ENCODE data around the gene ATP6V1F.

GRCh38 chr7:128884561-128885369 is 22.1 kb downstream of the ATP6V1F start:
- TF ChIP-seq POLR2A (IDR thresholded peaks at IDR 0.05) = no peak
- TF ChIP-seq CTCF (IDR thresholded peaks at IDR 0.05) = no peak
